Measurements from ENCODE around the gene GDAP2. TPM values are rescaled to one million over a fixed set of nuclear protein-coding genes. Genes with fewer than 3 reads are reported as not detected.

GDAP2 gene
- polyA plus RNA-seq, 1 donor: 14.3 TPM

DNA sequence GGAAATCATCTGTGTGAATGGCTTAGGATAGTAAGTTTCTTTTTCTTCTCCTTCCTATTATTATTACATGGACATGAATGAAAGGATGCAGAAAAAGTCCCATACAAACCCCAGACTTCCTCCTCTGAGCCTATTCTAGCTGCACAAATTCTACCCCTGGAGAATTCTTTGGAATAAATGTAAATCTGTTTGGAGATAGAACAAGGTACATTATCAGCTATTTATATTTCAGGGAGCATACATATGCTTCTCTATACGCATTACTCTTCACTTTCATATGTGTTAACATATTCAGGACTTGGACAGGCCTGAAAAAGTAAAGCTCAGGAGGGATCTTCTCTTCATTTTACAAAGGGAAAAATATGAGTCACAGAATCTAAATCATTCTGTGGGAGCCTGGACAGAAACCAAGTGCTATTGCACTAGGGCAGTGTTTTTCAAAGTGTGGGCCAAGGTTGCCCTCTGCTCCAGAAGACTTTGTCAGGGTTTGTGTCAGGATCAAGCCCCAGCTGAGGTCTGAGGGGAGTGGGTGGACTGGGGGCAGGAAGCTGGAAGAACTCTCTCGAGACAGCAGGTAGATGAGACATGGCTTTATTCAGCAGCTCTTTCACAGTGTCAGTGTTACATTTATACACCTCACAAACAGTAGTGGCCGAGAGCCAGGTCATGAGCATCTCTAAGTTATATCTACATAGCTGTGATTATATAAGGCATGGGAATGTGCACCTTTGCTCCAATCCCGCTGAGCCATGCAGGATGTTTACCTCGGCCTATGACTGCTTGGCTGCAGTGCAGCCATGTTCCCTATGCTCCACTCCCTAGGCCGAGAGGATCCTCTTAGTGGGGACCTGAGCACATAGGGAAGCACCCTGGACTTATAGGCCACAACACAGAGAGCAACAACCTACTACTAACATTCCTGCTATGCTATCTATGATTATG lies 114.3 kb downstream of the GDAP2 start:
- DNase-seq: no peak
- no peaks in the 10 kb centered on the region for H3K27me3 ChIP-seq (ENCODE audit: control insufficient read depth, insufficient read depth, low read length)
- no peaks in the 10 kb centered on the region for H3K4me1 ChIP-seq (ENCODE audit: control insufficient read depth, insufficient read depth, low read length)
- no peak overlapping the region for H3K27ac ChIP-seq (ENCODE audit: low read length)
- WGBS (ENCODE audit: insufficient coverage, low lambda C conversion rate): 88% methylated on average over 1 of the region's 6 CpGs
- no peaks in the 10 kb centered on the region for H3K36me3 ChIP-seq (ENCODE audit: control insufficient read depth, insufficient read depth, low read length)
- H3K9me3 ChIP-seq (ENCODE audit: control insufficient read depth, low read depth, low read length): no peaks in the 10 kb centered on the region
- H3K4me3 ChIP-seq (ENCODE audit: low read length): no peak overlapping the region

Other genes with a start within 250 kb of the GDAP2 start
- gene WDR3, start 118 bp upstream of the GDAP2 start, polyA plus RNA-seq: 23.8 TPM

Data from large intestine (tissue), 3 donors.